ENCODE measurements around the gene UBL4A.
"Not testable (repeated sequence)": the region's sequence is repeated elsewhere in the genome, so short reads cannot be mapped to it uniquely, and the experiment has no call there.

Gene UBL4A

DNA sequence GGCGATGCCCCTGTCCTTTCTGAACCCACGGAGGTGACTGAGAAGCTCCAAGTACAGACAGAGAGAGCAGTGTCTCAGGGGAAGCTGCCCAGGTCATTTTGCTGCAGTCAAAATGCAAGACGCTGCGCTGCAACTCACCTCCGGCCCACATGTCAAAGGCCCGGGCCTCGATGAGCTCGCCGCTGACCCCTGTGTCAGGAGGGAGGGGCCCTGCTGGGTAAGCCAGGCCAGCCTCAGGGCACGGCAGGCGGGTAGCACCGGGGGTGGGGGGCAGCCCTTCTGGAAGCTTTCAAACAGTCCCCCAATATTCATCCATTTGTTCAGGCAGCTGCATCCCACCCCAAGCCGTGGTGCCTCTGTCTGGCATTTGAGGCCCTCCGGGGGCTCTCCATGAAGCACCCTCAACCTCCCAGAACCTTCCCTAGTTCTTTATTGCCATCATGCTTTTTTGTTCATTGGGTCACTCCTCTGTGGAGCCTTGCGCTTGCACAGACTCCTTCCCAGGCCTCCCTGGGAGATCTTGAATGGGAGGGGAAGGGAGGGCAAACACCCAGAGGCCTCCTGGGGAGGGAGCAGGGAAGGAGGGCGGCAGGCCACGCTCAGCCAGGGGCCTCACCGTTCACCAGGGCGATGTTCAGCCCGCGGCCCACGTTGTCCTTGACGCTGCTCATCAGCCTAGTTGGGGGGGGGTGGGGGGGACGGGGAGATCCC is 21.4 kb upstream of the UBL4A start:
- no peak overlapping the region for H3K27ac ChIP-seq
- TF ChIP-seq ZFX (IDR thresholded peaks at IDR 0.05; ENCODE audit: borderline replicate concordance) (no peak), CTCF (IDR thresholded peaks at IDR 0.05) (no peak)

DNA sequence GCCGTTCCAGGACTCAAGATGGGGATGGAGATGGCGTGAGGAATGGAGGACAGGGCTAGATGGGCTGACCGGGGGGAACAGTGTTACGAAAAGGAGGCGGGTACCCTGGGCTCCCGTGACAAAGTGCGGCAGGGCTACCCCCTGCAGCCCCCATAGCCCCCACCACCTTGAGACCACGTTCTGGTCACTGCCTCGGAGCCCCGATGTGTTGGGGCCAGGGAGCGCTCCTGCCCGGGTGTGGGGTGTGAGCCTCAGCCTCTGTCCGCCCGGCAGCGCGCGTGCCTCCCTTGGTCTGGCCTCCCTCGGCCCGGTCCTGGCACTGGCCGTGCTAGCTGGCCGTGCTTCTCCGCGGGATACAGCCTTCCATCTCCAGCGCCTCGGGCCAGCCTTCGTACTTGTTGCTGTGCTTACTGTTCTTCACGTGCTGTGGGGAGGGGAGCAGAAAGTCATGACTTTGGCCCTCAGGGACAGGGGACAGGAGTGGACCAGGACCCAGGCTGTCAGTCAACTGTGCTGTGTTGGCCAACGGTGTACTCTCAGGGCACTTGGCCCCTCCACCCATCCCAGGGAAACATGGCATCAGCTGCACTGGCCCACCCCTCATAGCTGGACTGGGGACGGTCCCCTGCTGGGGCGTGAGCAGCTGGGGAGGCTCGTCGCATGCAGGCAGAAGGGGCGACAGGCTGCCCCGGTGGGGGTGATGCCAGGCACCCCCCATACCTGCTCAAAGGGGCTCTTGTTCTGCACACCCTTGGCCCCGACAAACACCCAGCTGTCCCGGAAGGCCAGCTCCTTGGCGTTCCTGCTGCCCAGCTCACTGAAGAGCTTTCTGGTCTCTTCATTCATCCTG is 20.3 kb upstream of the UBL4A start:
- TF ChIP-seq CTCF (IDR thresholded peaks at IDR 0.05) (no peak), ZFX (IDR thresholded peaks at IDR 0.05; ENCODE audit: borderline replicate concordance) (no peak)
- H3K27ac ChIP-seq: no peak overlapping the region

GRCh38 chrX:154505734-154506133 is 19.3 kb upstream of the UBL4A start:
- H3K27ac ChIP-seq: no peak overlapping the region
- no peak for TF ChIP-seq ZFX (IDR thresholded peaks at IDR 0.05; ENCODE audit: borderline replicate concordance)
- TF ChIP-seq CTCF (IDR thresholded peaks at IDR 0.05): no peak

GRCh38 chrX:154502989-154503388 is 16.6 kb upstream of the UBL4A start:
- TF ChIP-seq ZFX (IDR thresholded peaks at IDR 0.05; ENCODE audit: borderline replicate concordance): no peak
- no peak for TF ChIP-seq CTCF (IDR thresholded peaks at IDR 0.05)

DNA sequence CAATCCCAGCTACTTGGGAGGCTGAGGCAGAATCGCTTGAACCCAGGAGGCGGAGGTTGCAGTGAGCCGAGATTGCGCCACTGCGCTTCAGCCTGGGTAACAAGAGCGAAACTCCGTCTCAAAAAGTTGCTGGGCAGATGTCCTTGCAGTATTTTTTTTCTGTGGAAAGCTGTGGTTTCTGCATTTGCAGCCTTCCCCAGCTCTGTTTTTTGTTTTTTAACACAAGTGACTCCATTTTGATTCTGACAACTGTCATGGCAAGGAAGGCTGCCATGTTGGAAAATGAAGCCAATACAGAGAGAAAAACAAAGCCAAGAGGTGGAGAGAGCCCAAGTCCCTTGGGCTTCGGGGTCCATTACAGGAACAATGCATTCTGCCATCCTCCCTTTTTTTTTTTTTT is 15.7 kb upstream of the UBL4A start:
- no peak overlapping the region for H3K27ac ChIP-seq
- TF ChIP-seq CTCF (IDR thresholded peaks at IDR 0.05): no peak
- no peak for TF ChIP-seq ZFX (IDR thresholded peaks at IDR 0.05; ENCODE audit: borderline replicate concordance)

More at GRCh38 chrX:154502989-154503388, 16.6 kb upstream of the UBL4A start:
- no peak overlapping the region for H3K27ac ChIP-seq

DNA sequence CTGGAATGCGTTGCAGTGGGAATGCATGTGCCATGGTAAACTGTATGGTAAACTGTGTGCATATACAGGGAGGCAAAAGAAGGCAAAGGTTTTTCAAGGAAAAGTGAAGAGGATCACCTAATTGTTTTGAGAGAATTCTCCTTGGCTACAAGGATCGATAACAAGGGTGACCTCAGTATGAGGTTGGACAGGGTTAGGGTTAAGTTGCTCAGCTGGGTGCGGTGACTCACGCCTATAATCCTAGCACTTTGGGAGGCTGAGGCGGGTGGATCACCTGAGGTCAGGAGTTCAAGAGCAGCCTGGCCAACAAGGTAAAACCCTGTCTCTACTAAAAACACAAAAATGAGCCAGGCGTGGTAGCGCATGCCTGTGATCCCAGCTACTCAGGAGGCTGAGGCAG is 15.0 kb upstream of the UBL4A start:
- H3K27ac ChIP-seq: not testable (repeated sequence)

DNA sequence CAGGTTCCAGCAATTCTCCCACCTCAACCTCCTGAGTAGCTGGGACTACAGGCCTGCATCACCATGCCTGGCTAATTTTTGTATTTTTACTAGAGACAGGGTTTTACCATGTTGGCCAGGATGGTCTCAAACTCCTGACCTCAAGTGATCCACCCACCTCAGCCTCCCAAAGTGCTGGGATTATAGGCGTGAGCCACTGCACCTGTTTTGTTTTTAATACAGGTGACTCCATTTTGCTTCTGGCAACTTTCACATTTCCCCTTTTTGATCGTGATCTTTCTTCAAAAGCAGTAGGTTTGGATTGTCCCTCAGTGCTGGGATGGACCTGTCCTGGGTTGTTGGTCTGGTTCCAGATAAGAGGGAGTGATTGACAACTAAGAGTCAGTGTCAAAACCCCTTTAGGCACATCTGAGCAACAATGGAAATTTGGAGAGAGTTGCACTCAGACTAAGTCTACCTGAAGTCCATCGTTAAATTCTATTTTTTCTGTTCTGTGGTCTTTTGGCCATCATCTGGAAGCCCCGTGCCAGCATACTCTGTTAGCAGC is 10.2 kb upstream of the UBL4A start:
- H3K27ac ChIP-seq: not testable (repeated sequence)

DNA sequence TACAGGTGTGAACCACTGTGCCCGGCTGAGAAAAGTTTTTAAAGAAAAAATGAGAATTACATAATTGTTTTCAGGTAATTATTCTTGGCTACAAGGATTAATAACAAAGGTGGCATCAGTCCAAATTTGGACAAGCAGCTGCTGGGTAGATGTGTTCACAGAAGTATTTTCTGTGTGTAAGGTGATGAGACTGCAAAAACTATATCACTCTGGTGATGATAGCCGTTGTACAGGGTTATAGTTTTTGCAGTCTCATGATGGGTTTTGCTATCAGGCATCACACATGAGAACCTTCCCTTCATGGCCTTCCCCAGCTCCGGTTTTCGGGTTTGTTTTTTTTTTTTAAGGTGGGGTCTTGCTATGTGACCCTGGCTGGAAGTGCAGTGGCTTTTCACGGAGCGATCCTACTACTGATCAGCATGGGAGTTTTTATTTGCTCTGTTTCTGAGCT is 9.1 kb upstream of the UBL4A start:
- TF ChIP-seq ZFX (IDR thresholded peaks at IDR 0.05; ENCODE audit: borderline replicate concordance): no peak
- TF ChIP-seq CTCF (IDR thresholded peaks at IDR 0.05): no peak
- no peak overlapping the region for H3K27ac ChIP-seq

Data from 22Rv1 (cell line).